HG03457 (cell line): ENCODE measurements around the gene ZFAND5.

Experiments used
- ATAC-seq: cut with Tn5 transposase; IDR thresholded peaks from one replicate; pipeline ENCODE4 v1.9.1; 2021; ENCODE audit warnings: moderate number of reproducible peaks; ENCODE audit not compliant: unreplicated experiment

ZFAND5 gene

DNA sequence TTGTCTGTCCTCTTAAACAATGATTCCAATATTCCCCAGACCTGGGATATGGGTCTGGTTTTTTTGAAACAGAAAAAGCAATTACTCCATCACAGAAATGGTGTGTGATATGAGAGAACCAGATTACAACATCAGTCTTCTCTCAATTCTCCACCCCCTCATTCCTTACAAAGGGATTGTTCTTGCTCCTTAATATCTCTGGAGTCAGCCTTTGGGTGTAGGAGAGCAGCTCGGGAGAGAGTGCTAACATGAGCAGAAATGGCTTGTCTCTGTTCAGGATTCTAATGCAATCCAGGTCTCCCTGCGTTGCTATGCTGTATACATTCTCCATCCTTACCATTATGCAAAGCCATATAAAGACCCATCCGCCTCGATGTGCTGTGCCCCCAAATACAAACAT is 32.7 kb downstream of the ZFAND5 start:
- no peak for ATAC-seq

- ATAC-seq = no peak
These were observed 37.4 kb downstream of the ZFAND5 start for GRCh38 chr9:72327631-72328030.

- ATAC-seq = no peak
These were observed 38.4 kb downstream of the ZFAND5 start for GRCh38 chr9:72326641-72327040.

DNA sequence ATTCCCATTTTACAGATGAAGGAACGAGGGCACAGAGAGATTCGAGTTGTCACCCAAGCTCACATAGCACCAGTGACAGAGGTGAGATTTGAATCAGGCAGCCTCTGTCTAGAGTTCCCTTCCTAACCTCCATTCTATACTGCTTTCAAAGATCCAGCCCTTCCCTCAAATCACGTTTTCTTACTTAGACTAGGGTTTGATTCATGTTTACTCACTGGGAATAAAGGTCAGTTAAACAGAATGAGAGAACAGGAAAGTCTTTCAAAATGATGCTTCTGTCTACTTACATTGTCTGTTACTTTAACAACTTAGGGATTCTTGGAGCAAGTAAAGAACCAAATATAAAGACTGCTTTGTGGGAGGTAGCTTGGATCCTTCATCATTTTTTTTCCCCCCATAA is 40.0 kb downstream of the ZFAND5 start:
- ATAC-seq = no peak

GRCh38 chr9:72322678-72323077 is 42.3 kb downstream of the ZFAND5 start:
- ATAC-seq = no peak

DNA sequence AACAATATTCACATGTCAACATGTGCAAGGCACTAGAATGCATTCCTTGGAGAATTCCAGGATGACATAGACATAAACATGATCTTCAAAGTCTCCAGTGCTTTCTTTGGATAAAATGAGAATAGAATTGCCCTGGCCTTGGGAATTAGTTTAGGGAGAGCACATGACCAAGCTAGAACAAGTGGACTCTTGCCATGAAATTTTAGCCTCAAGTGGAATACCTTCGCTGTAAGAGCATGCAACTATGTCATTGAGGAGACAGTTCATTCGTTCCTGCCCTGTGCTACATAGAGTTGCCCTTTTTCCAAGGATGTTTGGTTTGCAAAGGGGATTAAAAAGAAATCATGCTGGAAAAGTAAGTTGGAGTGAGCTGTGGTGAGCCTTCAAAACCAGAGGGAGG is 42.7 kb downstream of the ZFAND5 start:
- ATAC-seq = no peak

DNA sequence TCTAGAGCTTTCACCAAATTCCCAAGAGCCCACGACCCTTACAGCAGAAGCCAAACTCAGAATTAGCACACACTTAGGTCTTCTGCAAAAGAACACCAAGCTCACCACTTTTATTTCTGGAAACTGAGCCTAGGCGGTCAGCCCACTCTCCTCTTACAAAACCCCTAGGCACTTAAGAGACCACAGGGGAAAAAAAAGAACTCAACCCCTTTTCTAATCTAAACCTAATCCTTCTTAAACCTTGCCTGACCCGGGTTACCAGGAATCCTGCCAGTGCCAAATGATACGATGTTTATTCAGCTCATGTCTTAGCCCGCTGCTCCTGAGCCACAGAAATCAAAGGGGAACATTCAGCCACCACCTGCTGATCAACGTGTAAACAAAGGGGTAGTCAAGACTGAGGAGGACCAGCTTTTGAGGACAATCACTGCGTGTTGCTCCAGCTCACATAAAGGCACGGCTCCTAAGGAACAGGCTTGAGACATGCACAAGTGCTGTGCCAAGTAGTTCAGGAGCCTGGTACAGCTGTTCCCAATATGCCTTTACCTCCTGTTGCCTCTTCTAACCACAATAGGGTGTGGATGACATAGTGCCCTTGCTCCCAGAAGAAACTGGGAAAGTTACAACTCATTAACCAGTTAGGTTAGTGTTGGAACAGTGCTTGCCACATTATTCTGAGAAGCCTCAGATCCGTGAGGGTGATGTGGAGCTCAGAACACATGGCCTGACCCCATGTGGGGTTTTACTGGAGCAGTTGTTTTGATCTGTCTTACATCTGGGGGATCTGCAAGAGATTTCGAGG is 49.3 kb downstream of the ZFAND5 start:
- no peak for ATAC-seq

- ATAC-seq = no peak
These were observed 49.9 kb downstream of the ZFAND5 start for GRCh38 chr9:72315089-72315509.

- no peak for ATAC-seq
These were observed 51.5 kb downstream of the ZFAND5 start for GRCh38 chr9:72313507-72313906.

- ATAC-seq = peak; percentile 50
These were observed 52.5 kb downstream of the ZFAND5 start for GRCh38 chr9:72312386-72312987.

GRCh38 chr9:72309364-72310133 is 55.5 kb downstream of the ZFAND5 start:
- ATAC-seq = no peak

- ATAC-seq = no peak
These were observed 58.2 kb downstream of the ZFAND5 start for GRCh38 chr9:72306761-72307160.

DNA sequence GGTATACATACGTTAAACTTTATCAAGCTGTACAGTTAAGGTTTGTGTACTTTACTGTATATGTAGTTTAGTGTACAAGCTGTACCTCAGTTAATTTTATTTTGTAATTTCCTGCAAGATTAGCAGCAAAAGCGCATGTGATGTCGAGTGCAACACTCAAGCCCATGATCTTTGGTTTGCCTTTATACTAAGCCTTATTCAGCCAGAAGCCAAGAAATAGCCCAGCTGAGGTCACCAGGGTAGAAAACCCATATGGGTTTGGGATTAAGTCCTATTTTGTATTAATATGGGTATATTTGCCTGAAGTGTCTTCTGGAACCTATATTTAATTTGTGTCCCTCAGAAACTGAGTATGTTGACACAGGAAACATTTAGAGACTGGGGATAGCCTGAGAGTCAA is 59.3 kb downstream of the ZFAND5 start:
- ATAC-seq = no peak

DNA sequence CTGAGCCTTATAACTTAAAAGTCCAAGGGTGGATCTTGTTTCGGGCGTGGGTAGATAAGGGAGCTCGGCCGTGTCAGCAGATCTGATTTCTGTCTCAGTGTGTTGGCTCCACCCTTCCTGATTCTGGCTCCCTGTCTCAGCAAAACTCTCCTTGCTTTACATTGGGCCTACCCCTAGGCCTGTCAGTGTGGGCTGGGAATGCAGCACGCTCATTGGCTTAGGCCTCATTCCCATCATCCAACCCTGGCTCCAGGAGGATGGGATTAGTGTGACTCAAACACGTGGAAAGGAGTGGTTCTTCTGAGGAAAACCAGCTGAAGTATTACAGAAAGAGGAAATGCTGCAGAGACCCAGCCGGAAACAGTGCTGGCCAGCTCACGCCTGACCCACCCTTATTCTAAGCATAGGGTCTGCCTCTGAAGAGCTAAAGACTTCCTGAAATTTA is 59.9 kb downstream of the ZFAND5 start:
- peak; percentile 80 for ATAC-seq

DNA sequence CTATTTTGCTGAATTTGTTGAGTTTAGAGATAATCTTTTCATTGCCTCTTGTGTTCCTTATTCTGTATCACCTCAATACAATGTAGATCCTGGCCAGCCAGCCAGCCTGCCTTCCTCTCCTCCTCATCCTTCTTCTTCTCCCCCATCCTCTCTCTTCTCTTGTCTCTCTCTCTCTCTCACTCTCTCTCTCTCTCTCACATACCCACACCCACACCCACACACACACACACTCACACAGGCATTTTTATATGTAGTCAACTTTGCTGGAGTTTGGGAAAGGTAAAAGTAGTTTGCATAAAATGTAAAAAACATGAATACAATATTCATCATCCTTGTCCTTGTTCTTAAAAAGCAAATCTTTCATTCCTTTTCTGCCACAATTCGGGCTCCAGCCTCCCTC is 60.5 kb downstream of the ZFAND5 start:
- ATAC-seq = no peak
